HG02571 (cell line): ENCODE results near the gene GLYATL1B.

Source experiments
- ATAC-seq: cut with Tn5 transposase; IDR thresholded peaks from one replicate; pipeline ENCODE4 v1.9.1; 2021; ENCODE audit warnings: mild to moderate bottlenecking, moderate library complexity; ENCODE audit not compliant: unreplicated experiment

GLYATL1B gene

DNA sequence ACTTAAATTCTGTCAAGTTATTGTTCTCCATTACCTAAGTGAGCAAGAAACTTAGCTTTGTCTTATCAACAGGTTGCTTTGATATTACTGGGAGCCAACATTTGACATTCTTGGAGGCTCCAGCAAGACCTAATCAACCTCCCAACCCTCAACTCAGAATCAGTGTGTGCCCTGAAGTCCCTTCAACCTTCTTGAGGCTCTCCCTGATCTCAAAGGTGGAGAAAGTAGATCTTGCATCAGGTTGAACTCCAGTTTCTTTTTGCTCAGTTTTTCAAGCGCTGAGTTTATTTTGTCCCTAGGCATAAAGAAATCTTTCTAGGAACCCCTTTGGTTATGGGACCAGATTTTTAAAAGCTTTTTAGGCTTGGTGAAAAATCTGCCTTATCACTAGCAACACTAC is 58.0 kb downstream of the GLYATL1B start:
- ATAC-seq, result no peak
